ENCODE measurements around the gene TRAF3IP3. TPM values are rescaled to one million over a fixed set of nuclear protein-coding genes. Genes with fewer than 3 reads are reported as not detected.

The TRAF3IP3 gene
- total and polyA plus RNA-seq, 2 of the 13 experiments (the other 11 are each of a cell fraction or from before 2014, with no cell fraction given), result not detected

- TF ChIP-seq E2F1 (CRISPR knock-in tag; IDR thresholded peaks at IDR 0.05) (peak; percentile 34; the same call in 1 of the 2 replicates), AFF4 (CRISPR knock-in tag; IDR thresholded peaks at IDR 0.05) (no peak), POLR2AphosphoS5 (IDR thresholded peaks at IDR 0.05; ENCODE audit: low read depth, low read length) (peak; percentile 68), PHF5A (CRISPR knock-in tag; IDR thresholded peaks at IDR 0.05; ENCODE audit: low read depth, unreplicated experiment) (no peak), THAP7 (CRISPR knock-in tag; IDR thresholded peaks at IDR 0.05) (peak; percentile 61; the same call in 1 of the 2 replicates), SIN3A (IDR thresholded peaks at IDR 0.05; ENCODE audit: borderline replicate concordance, low read depth, low read length) (no peak; the same call in 1 of the 2 replicates), POLR2G (IDR thresholded peaks at IDR 0.05; ENCODE audit: low read depth, low read length) (peak; percentile 79), ZNF431 (CRISPR knock-in tag; IDR thresholded peaks at IDR 0.05; ENCODE audit: borderline replicate concordance, low read depth) (0 out of 2 replicates have a peak, but pooled peaks have one; percentile 47), CBX1 (IDR thresholded peaks at IDR 0.05; ENCODE audit: low read depth) (peak; percentile 74), WIZ (CRISPR knock-in tag; IDR thresholded peaks at IDR 0.05) (peak; percentile 95), ATRX (CRISPR knock-in tag; IDR thresholded peaks at IDR 0.05; ENCODE audit: borderline replicate concordance) (no peak), FOXJ3 (CRISPR knock-in tag; IDR thresholded peaks at IDR 0.05; ENCODE audit: borderline replicate concordance) (no peak), MAX (IDR thresholded peaks at IDR 0.05) (peak; percentile 83), ZBTB21 (CRISPR knock-in tag; IDR thresholded peaks at IDR 0.05) (peak; percentile 87), MEF2D (CRISPR knock-in tag; IDR thresholded peaks at IDR 0.05) (no peak), ZNF567 (CRISPR knock-in tag; IDR thresholded peaks at IDR 0.05; ENCODE audit: borderline replicate concordance) (no peak), ZKSCAN1 (IDR thresholded peaks at IDR 0.05; ENCODE audit: low read length) (no peak), ZNF33B (CRISPR knock-in tag; IDR thresholded peaks at IDR 0.05) (no peak), CERS6 (CRISPR knock-in tag; IDR thresholded peaks at IDR 0.05) (no peak), FOSL2 (CRISPR knock-in tag; IDR thresholded peaks at IDR 0.05) (peak; percentile 43; the same call in 1 of the 2 replicates), IRX3 (CRISPR knock-in tag; IDR thresholded peaks at IDR 0.05; ENCODE audit: borderline replicate concordance, low read depth) (no peak), ZNF263 (CRISPR knock-in tag; IDR thresholded peaks at IDR 0.05) (no peak)
Observed at GRCh38 chr1:209784265-209785169, 28.7 kb downstream of the TRAF3IP3 start, which contains the start of gene C1orf74 (continued).

Measured in HepG2 (cell line).